Measurements from ENCODE around the gene NMUR2.

NMUR2 gene

GRCh38 chr5:152405145-152405544 is at the start of gene NMUR2:
TSS of gene NMUR2 (minus strand) at chr5:152405279. CDS start at chr5:152405113, 166 bp downstream.
- no peak for DNase-seq (ENCODE audit: low read depth in 1 of 2, low spot score in 1 of 2)

- DNase-seq (ENCODE audit: low read depth in 1 of 2, low spot score in 1 of 2): no peak
Measured at GRCh38 chr5:152443935-152444334, 38.9 kb upstream of the NMUR2 start.

GRCh38 chr5:152439791-152440190 is 34.7 kb upstream of the NMUR2 start:
- DNase-seq (ENCODE audit: low read depth in 1 of 2, low spot score in 1 of 2): no peak

GRCh38 chr5:152437866-152438265 is 32.8 kb upstream of the NMUR2 start:
- no peak for DNase-seq (ENCODE audit: low read depth in 1 of 2, low spot score in 1 of 2)

- no peak for DNase-seq (ENCODE audit: low read depth in 1 of 2, low spot score in 1 of 2)
Measured at GRCh38 chr5:152427721-152428120, 22.6 kb upstream of the NMUR2 start.

- DNase-seq (ENCODE audit: low read depth in 1 of 2, low spot score in 1 of 2): no peak
Measured at GRCh38 chr5:152425083-152425482, 20.0 kb upstream of the NMUR2 start.

- no peak for DNase-seq (ENCODE audit: low read depth in 1 of 2, low spot score in 1 of 2)
Measured at GRCh38 chr5:152424501-152424900, 19.4 kb upstream of the NMUR2 start.

- no peak for DNase-seq (ENCODE audit: low read depth in 1 of 2, low spot score in 1 of 2)
Measured at GRCh38 chr5:152422081-152422480, 17.0 kb upstream of the NMUR2 start.

GRCh38 chr5:152412129-152412528 is 7.0 kb upstream of the NMUR2 start:
- no peak for DNase-seq (ENCODE audit: low read depth in 1 of 2, low spot score in 1 of 2)

- no peak for DNase-seq (ENCODE audit: low read depth in 1 of 2, low spot score in 1 of 2)
Measured at GRCh38 chr5:152406082-152406481, 1.0 kb upstream of the NMUR2 start.

- DNase-seq (ENCODE audit: low read depth in 1 of 2, low spot score in 1 of 2): no peak
Measured at GRCh38 chr5:152404494-152404893, 585 bp downstream of the NMUR2 start.

- DNase-seq (ENCODE audit: low read depth in 1 of 2, low spot score in 1 of 2): no peak
Measured at GRCh38 chr5:152403046-152403445, 2.0 kb downstream of the NMUR2 start.

- DNase-seq (ENCODE audit: low read depth in 1 of 2, low spot score in 1 of 2): no peak
Measured at GRCh38 chr5:152400846-152401245, 4.2 kb downstream of the NMUR2 start.

GRCh38 chr5:152397581-152397980 is 7.5 kb downstream of the NMUR2 start:
- DNase-seq (ENCODE audit: low read depth in 1 of 2, low spot score in 1 of 2): no peak

GRCh38 chr5:152393441-152393840 is 11.6 kb downstream of the NMUR2 start:
- no peak for DNase-seq (ENCODE audit: low read depth in 1 of 2, low spot score in 1 of 2)

GRCh38 chr5:152389208-152389849 is 15.8 kb downstream of the NMUR2 start:
- no peak for DNase-seq (ENCODE audit: low read depth in 1 of 2, low spot score in 1 of 2)

GRCh38 chr5:152388610-152389009 is 16.5 kb downstream of the NMUR2 start:
- DNase-seq (ENCODE audit: low read depth in 1 of 2, low spot score in 1 of 2): no peak

GRCh38 chr5:152380415-152381123 is 24.5 kb downstream of the NMUR2 start:
- DNase-seq (ENCODE audit: low read depth in 1 of 2, low spot score in 1 of 2): no peak

- DNase-seq (ENCODE audit: low read depth in 1 of 2, low spot score in 1 of 2): no peak
Measured at GRCh38 chr5:152379331-152379730, 25.7 kb downstream of the NMUR2 start.

- DNase-seq (ENCODE audit: low read depth in 1 of 2, low spot score in 1 of 2): no peak
Measured at GRCh38 chr5:152378730-152379129, 26.3 kb downstream of the NMUR2 start.

- DNase-seq (ENCODE audit: low read depth in 1 of 2, low spot score in 1 of 2): no peak
Measured at GRCh38 chr5:152376886-152377285, 28.2 kb downstream of the NMUR2 start.

- DNase-seq (ENCODE audit: low read depth in 1 of 2, low spot score in 1 of 2): no peak
Measured at GRCh38 chr5:152374711-152375275, 30.3 kb downstream of the NMUR2 start.

GRCh38 chr5:152372875-152373274 is 32.2 kb downstream of the NMUR2 start:
- no peak for DNase-seq (ENCODE audit: low read depth in 1 of 2, low spot score in 1 of 2)

All from stimulated activated CD4-positive, alpha-beta T cell treated with anti-CD3 and anti-CD28 coated beads, Interleukin-15, amount 100 ng/mL, for 1 hour (primary cell).